NCI-H69 (cell line): ENCODE data around the gene OR5AK2.
"Not testable (repeated sequence)": the region's sequence is repeated elsewhere in the genome, so short reads cannot be mapped to it uniquely, and the experiment has no call there.

Experiments used
- DNase-seq: peaks from one replicate; lab custom pipeline; 2025; lab: John Stamatoyannopoulos, UW

Gene OR5AK2, protein sequence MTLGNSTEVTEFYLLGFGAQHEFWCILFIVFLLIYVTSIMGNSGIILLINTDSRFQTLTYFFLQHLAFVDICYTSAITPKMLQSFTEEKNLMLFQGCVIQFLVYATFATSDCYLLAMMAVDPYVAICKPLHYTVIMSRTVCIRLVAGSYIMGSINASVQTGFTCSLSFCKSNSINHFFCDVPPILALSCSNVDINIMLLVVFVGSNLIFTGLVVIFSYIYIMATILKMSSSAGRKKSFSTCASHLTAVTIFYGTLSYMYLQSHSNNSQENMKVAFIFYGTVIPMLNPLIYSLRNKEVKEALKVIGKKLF

DNA sequence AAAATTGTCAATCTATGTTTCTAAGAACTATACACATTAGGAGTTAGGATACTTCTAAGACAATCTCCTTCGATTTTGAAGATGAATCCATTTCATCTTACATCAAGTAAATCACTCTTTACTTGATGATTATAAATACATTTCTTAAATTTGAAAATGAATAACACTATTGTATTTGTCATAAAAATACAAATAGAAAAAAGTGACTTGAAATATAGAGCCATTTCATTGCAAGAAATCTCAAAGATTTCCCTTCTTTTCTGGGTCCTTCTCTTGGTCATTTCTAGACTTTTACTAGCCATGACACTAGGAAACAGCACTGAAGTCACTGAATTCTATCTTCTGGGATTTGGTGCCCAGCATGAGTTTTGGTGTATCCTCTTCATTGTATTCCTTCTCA is at the start of gene OR5AK2:
Gene OR5AK2 (plus strand): TSS at position 301 of the 400 bp plus-strand sequence. CDS start 0 bp downstream, at position 301.
- no peak for DNase-seq

DNA sequence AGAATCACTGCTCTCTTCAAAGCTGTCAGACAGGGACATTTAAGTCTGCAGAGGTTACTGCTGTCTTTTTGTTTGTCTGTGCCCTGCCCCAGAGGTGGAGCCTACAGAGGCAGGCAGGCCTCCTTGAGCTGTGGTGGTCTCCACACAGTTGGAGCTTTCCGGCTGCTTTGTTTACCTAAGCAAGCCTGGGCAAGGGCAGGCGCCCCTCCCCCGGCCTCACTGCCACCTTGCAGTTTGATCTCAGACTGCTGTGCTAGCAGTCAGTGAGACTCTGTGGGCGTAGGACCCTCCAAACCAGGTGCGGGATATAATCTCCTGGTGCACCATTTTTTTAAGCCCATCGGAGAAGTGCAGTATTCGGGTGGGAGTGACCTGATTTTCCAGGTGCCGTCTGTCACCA is 43.2 kb upstream of the OR5AK2 start:
- DNase-seq: not testable (repeated sequence)

DNA sequence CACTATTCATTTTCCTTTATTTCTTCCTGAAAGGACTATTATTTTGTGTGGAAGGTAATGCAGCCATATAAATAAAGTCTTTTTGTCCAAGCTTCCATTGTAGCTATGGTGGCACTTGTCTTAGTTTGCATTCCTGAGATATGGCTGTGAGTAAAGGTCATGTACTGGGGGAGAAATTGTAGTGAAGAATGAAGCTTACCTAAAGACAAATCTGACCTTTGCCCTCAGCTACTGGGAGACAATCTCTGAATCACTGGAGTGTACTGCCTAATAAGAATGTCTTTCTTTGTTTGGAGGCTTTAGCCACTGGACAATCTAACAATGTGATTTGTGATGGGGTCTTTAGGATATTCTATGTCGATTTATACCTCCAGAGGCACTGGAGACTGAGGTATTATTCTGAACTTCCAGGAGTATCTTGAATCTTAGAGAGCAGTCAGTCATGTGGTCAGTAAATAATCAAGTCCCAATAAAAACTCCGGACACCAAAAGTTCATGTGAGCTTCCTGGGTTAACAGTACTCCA is 39.7 kb upstream of the OR5AK2 start:
- no peak for DNase-seq

DNA sequence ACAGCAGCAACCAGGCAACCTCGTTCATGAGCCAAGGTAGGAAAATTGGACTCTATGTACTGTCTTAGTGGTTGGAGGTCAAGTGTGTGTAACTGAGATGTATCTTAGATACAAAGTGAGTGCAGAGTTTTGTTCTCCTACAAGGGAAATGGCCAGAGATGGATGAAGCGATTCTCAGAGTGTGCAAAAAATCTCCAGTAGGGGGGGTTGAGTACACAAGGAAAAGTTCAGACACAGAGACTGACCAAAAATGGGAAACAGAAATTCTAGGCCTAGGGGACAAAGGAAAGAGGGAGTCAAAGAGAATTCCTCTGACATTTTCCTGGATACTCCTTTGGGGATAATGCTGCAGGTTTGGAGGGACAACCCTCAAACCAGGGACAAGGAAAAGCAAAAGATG is 38.2 kb upstream of the OR5AK2 start:
- DNase-seq: no peak

DNA sequence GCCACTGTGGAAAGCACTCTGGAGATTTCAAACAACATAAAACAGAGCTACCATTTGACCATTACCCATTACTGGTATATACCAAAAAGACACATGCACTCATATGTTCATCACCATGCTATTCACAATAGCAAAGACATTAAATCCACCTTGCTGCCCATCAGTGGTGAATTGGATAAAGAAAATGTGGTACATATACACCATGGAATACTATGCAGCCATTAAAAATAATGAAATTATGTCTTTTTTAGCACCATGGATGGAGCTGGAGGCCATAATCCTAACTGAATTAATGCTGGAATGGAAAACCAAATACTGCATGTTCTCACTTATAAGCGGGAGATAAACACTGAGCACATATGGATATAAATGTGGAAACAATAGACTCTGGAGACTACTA is 34.8 kb upstream of the OR5AK2 start:
- DNase-seq: not testable (repeated sequence)

DNA sequence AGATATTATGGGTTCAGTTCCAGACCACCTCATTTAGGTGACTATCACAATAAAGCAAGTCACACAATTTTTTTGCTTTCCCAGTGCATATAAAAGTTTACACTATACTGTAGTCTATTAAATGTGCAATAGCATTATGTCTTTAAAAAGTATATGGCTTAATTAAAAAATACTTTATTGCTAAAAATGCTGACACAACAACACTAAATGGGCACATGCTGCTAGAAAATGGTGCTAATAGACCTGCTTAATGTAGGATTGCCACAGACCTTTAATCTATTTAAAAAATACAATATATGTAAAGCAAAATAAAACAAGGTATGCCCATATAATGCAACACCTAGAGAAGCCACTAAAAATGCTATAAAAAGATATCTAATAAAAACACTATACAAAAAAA is 27.1 kb upstream of the OR5AK2 start:
- no peak for DNase-seq

DNA sequence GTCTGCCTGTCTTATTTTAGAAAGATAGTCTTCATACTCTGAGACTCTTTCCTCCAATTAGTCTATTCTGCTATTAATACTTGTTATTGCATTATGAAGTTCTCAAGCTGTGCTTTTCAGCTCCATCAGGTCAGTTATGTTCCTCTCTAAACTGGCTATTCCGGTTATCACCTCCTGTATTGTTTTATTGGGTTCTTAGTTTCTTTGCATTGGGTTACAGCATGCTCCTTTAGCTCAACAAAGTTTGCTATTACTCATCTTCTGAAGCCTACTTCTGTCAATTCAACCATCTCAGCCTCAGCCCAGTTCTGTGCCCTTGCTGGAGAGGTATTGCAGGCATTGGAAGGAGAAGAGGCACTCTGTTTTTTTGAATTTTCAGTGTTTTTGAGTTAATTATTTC is 21.0 kb upstream of the OR5AK2 start:
- no peak for DNase-seq

DNA sequence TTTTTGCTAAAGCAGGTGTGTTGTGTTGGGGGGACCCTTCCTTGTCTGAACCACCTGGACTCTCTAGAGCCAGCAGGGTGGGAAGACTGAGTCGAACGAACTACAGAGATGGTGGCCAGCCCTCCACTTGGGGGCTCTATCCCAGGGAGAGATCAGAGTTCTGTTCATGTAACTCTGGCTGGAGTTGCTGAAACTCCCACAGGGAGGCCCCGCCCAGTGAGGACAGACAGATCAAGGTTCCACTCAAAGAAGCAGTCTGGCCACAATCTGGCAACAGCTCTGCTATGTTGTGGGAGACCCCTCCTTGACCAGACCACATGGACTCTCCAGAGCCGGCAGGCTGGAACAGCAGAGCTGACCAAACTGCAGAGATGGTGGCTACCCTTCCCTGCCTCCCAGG is 20.2 kb upstream of the OR5AK2 start:
- no peak for DNase-seq

DNA sequence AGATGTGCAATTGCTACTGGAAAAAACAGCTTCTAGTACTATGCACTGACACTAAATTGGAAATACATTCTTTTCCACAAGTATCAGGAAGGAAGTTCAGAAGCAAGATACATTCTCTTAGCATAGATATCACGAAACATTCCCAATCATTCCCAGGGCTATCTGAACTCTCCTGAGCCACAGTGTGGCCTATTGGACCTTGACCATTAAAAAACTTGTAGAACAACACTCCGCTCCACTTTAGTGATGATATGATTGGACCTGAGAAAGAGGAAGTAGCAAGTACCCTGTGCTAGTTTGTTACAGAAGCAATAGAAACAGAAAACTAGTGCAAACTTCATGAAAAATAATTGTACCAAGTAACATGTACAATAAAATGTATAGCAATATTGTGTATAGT is 11.4 kb upstream of the OR5AK2 start:
- no peak for DNase-seq

DNA sequence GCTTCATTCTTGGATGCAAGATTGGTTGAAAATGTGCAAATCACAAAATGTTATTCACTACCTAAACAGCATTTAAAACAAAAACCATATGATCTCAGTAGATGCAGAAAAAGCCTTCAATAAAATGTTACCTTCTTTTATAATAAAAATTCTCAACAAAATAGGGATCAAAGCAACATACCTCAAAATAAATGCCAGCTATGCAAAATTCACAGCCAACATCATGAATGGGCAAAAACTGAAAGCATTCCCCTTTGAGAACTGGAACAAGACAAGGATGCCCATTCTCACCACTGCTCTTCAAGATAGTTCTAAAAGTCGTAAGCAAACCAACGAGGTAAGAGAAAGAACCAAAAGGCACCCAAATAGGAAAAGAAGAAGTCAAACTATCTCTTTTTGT is 2.0 kb downstream of the OR5AK2 start:
- no peak for DNase-seq

DNA sequence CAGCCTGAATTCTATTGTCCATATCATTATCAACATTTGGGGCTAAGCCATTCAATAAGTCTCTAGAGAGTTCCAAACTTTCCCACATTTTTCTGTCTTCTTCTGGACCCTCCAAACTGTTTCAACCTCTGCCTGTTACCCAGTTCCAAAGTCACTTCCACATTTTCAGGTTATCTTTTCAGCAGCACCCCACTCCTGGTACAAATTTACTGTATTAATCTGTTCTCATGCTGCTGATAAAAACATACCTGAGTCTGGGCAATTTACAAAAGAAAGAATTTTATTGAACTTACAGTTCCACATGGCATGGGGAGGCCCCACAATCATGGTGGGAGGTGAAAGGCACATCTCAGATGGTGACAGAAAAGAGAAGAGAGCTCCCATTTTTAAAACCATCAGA is 5.8 kb downstream of the OR5AK2 start:
- DNase-seq: no peak

DNA sequence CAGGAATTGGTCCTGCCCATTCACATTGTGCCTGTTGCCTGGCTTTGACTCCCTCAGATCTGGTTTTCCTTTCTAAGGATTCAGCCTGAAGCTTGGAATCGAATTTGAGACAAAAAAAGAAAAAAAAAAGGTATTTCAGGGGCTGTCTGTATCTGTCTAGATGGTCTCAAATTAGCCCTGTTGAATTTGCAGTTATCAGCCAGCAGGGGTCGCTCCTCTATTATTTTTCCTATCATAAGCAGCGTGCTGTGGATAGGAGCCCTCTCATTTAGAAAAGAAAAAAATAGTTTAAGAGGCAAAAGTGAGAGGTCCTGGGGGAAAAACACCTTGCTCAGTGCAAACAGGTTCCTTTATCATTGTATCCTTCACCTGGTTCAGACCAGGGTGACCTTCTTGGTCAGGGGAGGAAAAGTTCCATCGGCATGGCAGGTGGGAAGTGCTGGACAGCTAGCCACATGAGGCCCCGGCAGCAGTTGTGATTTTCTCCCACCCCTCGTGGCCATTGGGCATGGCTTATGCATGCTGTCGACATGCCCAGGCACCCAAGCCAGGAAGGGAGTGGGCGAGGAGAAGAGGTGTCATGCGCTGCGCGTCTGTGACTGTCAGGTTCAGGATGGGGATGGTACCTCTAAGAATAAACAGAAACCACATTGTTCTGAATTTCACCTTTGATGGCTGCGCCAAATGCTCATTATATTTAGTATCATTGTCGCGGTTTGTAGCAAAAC is 13.1 kb downstream of the OR5AK2 start:
- no peak for DNase-seq

DNA sequence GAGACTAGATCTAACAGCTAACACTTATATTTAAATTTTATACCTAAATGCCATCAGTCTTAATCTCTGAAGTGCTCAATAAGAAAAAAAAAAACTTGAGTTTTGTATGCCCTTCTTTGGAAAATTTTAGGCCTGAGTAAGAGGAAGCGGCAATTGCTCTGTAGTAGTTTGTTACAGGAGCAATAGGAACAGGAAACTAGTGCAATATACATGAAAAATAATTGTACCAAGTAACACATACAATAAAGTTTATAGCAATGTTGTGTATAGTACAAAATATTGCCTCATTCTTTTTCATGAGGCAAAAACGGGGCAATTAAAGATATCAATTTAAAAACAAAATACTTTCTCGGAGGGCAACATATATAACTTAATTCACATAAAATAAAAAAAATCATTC is 19.7 kb downstream of the OR5AK2 start:
- no peak for DNase-seq

DNA sequence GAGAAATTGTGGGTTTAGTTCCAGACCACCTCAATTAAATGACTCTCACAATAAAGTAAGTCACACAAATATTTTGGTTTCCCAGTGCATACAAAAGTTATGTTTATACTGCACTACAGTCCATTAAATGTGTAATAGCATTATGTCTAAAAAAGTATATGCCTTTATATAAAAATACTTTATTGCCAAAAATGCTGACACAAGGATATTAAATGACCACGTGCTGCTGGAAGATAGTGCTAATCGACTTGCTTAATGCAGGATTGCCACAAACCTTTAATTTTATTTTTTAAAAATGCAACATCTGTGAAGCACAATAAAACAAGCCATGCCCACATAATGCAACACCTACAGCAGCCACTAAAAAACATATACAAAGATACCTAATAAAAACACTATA is 27.0 kb downstream of the OR5AK2 start:
- no peak for DNase-seq

DNA sequence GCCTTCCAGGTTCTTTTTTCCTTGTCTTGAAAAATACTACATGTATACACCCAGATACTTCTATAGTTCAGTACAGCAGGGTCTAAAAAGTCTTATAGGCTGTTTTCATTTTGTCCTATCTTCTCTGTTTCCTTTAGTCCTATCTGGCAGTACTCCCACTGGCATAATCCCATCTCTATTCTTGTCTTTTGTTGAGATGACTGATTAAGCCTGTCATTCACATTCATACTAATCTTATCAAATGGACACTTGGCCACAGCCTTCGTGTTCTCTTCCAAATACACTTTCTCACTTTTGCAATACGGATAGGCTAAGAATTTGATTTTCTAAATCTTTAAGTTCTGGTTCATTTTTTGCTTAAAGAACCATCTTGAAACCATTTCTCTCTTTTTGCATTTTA is 42.8 kb downstream of the OR5AK2 start:
- no peak for DNase-seq
